Hepatic stellate cell (primary cell): ENCODE data around the gene STIM1.
A peak's percentile ranks its signal among the peaks of the same experiment; 100 is the strongest.
"Not testable (repeated sequence)": the region's sequence is repeated elsewhere in the genome, so short reads cannot be mapped to it uniquely, and the experiment has no call there.

ENCODE experiments used
- DNase-seq: peaks from one replicate; pipeline ENCODE4 v3.0.0; 2011; ENCODE audit warnings: low spot score

Gene STIM1

GRCh38 chr11:3983101-3983500 is 127.6 kb downstream of the STIM1 start:
- DNase-seq: no peak

DNA sequence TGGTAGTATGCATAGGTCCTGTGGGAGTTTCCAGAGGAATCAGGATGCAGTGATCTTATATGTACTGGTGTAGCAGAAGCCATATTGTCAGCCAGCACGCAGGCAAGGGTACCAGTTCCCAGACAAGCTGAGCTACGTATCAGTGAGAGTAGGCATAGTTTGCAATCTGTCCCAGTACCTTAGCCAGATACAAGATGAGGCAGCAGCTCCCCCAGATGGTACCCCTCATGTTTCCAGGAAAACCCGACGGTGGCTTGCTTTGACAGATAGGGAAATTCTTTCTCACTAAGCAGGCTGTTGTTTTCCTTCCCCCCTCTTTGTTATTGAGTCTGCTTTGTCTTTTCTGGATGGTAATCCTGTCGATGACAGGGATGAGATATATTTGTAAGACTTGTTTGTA is 129.4 kb downstream of the STIM1 start:
- DNase-seq: no peak

DNA sequence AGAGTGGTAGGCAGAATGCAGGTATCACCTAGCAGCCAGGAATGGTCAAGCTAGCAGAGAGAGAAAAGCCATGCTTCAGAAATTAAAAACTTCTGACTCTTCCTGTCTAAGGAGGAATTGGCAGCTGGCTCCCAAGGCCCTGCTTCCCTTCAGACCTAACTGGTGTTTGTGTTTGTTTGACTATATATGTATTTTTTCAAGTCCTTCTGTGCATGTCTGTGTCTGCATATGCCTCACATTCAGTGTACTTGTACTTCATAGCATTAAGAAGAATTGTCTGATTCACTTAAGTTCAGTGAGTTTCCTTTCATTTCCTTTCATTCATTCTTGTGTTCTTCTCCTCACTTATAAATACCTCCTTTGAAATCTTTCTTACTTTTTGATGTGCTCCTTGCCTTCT is 130.2 kb downstream of the STIM1 start:
- no peak for DNase-seq

GRCh38 chr11:3986301-3986700 is 130.8 kb downstream of the STIM1 start:
- DNase-seq: no peak

DNA sequence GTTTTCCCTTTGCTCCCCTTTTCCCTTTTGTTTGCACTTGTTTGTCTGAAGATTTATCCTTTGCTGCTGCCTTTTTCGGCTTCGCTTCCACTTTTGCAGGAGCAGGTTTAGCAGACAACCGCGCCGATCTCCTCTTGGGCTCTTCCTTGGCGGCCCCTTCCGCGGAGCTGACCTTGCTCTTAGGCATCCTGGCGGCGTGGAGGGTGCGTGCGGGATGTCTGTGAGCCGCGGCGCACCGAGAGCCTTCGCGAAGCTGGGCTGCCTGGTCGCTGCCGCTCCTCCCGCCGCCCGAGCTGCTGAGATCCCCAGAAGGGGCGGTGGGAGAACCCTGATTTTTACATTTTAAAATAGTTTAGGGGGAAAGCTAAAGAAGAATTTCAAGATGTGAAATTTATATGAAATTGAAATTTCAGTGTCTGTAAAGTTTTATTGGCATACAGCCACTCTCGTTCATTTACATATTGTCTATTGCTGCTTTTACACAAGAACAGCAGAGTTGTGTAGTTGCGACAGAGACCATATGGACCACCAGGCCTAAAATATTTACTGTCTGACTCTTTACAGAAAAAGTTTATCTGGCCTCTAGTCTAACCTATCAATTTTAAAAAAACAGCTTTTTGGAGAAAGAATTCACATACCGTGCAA is 133.9 kb downstream of the STIM1 start:
- DNase-seq: no peak

DNA sequence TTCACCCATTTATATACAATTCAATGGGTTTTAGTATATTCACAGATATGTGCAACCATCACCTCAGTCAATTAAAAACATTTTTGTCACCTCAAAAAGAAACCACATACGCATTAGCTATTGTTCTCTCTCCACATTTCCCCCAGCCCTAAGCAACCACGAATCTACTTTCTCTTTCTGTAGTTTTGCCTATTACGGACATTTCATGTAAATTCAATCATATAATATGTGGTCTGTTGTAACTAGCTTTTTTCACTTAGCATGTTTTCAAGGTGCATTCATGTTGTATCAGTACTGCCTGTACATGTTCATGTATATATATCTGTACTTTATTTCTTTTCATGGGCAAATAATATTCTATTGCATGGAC is 134.4 kb downstream of the STIM1 start:
- no peak for DNase-seq

GRCh38 chr11:3990406-3990805 is 134.9 kb downstream of the STIM1 start:
- DNase-seq: no peak

DNA sequence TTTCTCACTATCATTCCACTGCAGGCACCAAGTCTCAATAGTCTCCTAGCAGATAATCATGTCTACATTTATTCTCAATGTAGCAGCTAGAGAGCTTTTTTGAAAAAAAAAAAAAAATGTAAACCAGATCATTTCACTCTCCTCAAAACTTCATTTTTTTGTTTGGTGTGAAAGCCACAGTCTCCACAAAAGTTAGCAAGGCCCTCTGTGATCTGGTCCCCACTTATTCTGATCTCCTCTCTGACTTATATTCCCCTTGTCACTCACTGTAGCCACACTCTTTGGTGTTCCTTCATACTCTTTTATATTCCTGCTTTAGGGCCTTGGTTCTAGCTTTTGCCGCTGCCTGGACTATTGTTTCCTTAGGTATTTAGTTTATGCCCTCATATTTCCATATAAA is 137.5 kb downstream of the STIM1 start:
- DNase-seq: no peak

- no peak for DNase-seq
These were observed 138.7 kb downstream of the STIM1 start for GRCh38 chr11:3994030-3994640.

DNA sequence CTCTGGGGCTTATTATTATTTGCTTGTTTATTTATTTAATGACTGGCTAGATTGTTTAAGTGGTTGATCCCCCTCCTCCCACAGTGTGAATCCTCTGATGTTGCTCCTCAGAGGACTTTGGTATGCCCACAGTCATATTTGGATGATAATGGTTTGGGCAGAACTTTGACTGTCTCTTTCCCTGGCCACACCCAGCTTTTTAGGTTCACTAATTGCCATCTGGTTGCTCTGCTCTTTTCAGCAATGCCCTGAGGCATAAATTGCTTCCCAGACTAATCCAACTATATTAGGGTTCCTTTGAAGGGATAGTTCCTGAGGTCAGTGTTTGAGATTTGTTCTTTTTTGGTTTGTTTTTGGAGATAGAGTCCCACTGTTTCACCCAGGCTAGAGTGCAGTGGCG is 139.8 kb downstream of the STIM1 start:
- no peak for DNase-seq

- peak; percentile 40 for DNase-seq
These were observed 140.6 kb downstream of the STIM1 start for GRCh38 chr11:3995949-3996554.

DNA sequence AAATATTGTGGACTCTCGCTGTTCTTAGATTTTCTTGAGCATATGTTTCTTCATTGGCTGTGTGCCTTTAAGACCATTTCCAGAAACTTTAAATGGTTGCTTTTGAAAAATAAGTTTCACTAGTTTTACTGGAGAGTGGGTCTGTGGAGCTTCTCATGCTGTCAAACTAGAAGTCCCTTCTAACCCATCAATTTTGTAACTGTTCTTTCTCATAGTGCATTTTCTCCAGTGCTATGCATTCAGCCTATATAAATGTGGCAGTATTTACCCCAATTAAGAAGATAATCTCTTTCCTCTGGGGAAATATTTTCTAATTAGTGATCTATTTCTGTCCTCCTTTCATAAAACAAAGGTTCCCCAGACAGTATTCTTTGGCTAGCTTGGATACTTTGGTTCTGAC is 141.2 kb downstream of the STIM1 start:
- no peak for DNase-seq

DNA sequence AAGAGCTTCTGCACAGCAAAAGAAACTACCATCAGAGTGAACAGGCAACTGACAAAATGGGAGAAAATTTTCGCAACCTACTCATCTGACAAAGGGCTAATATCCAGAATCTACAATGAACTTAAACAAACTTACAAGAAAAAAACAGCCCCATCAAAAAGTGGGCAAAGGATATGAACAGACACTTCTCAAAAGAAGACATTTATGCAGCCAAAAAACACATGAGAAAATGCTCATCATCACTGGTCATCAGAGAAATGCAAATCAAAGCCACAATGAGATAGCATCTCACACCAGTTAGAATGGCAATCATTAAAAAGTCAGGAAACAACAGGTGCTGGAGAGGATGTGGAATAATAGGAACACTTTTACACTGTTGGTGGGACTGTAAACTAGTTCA is 149.3 kb downstream of the STIM1 start:
- not testable (repeated sequence) for DNase-seq

- DNase-seq: no peak
These were observed 151.6 kb downstream of the STIM1 start for GRCh38 chr11:4006946-4007680.

DNA sequence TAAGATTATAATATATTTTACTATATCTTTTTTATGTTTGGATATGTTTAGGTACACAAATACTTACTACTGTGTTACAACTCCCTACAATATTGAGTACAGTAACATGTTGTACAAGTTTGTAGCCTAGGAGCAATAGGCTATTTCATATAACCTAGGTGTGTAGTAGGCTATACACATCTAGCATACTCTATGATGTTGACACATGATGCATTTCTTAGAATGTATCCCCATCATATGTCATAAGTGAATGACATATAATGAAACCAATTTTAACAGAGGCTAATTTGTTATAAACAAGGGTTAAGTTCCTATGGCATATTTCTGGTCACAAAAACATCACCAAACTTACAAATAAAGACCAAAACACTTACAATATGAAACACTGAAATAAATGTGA is 152.7 kb downstream of the STIM1 start:
- no peak for DNase-seq

- DNase-seq: not testable (repeated sequence)
These were observed 161.1 kb downstream of the STIM1 start for GRCh38 chr11:4016602-4017001.

GRCh38 chr11:4017129-4017528 is 161.7 kb downstream of the STIM1 start:
- DNase-seq: no peak

GRCh38 chr11:4018641-4019040 is 163.2 kb downstream of the STIM1 start:
- no peak for DNase-seq

- DNase-seq: no peak
These were observed 164.4 kb downstream of the STIM1 start for GRCh38 chr11:4019891-4020290.

DNA sequence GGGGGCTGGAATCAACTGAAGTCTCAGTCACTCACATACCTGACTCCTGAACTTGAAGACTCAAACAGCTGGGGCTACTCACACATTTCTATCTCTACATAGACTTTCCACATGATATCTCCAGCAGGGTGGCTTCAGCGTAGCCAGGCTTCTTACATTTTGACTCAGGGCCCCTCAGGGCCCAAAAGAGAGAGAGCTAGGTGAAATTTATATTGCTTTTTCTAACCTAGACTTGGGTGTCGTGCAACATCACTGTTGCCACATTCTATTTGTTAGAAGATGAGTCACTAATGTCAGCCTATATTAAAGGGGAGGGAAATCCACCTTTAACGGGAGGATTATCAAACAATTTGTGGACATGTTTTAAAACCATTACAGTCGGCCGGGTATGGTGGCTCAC is 167.2 kb downstream of the STIM1 start:
- no peak for DNase-seq

DNA sequence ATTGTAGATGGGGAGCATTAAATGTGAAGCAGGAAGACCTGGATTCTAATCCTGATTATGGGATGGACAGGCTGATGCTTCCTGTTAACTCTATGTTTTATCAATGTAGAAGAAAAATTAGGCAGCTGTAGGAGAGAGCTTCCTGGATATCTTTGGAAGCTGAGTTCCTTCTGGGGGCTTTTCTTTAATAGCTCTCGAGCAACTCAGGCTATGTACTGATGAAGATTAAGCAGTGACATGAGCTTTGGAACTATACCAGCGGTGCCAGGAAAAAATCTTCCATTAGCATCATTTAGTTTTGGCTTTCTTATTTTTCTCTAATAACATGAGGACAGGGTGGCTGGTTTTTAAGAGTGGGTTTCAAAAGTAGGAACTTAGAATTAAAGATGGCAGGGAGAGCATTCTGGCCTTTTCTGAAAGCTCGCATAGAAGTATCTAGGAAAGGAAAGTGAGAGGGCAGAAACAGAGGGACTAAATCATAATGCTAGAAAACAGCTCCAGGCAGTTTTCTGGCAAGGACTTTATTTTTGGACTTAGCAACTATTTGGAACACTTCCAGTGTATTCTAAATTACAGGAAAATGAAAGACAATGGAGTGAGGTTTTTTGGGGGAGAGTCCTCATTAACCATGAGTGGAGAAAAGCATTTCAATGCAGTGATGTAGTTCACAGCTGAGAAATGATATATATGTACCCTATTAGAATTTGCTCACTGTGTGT is 169.9 kb downstream of the STIM1 start:
- DNase-seq: peak; percentile 16

DNA sequence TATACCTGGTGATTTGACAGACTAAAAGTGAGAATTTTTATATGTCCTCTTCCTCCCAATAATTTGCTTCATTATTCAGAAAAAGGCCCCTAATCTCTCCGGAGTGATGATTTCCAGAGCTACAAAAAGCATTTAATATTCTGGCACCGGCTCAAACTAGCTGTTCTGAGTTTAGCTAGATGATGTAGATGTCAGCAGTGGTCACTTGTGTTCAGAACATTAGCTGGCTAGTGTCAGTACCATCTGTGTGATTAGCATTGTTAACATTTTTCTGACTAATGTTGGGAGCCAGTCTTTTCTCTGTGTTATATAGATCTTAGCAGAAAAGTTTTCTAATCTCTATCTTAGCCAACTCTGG is 170.5 kb downstream of the STIM1 start:
- DNase-seq: no peak

DNA sequence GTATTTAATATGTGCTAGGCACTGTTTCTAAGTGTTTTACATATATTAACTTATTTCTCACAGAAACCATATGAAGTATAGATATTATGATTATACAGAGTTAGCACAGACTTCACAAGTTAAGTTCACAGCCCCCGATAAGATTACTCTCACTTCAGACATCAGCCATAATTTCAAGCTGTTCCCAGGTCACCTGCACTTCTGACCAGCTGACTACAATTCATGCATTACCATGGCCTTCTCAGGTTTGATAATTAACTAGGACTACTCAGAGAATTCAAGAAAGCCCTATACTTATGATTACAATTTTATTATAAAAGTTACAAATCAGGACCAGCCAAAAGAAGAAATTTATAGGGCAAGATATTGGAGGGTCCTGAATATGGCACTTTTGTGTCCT is 170.9 kb downstream of the STIM1 start:
- no peak for DNase-seq
